IPS-18a (cell line): ENCODE data around the gene ARHGEF4.

Source experiments
- H3K27ac ChIP-seq: one replicate; pipeline ENCODE4 v1.5.1; 2013; ENCODE audit warnings: low read length
- H3K27me3 ChIP-seq: one replicate; pipeline ENCODE4 v1.6.1; 2013; ENCODE audit warnings: mild to moderate bottlenecking, low read length; ENCODE audit not compliant: control insufficient read depth, insufficient read depth
- H3K36me3 ChIP-seq: one replicate; pipeline ENCODE4 v1.6.1; 2013; ENCODE audit warnings: low read depth, low read length; ENCODE audit not compliant: control insufficient read depth
- H3K4me1 ChIP-seq: one replicate; pipeline ENCODE4 v1.6.1; 2013; ENCODE audit warnings: low read depth, low read length; ENCODE audit not compliant: control insufficient read depth
- H3K4me3 ChIP-seq: one replicate; pipeline ENCODE4 v1.5.1; 2013; ENCODE audit warnings: low read length
- H3K9ac ChIP-seq: one replicate; pipeline ENCODE4 v1.6.1; 2013; ENCODE audit warnings: mild to moderate bottlenecking, low read length, moderate library complexity
- H3K9me3 ChIP-seq: one replicate; pipeline ENCODE4 v1.6.1; 2013; ENCODE audit warnings: low read depth, low read length; ENCODE audit not compliant: control insufficient read depth

ARHGEF4 gene

GRCh38 chr2:130882111-130882690 lies 45.5 kb downstream of the ARHGEF4 start:
- Histone ChIP-seq H3K27me3 (no peaks in the 10 kb centered on the region), H3K9ac (no peak overlapping the region), H3K9me3 (no peaks in the 10 kb centered on the region), H3K4me1 (no peaks in the 10 kb centered on the region), H3K27ac (no peak overlapping the region), H3K36me3 (no peaks in the 10 kb centered on the region), H3K4me3 (no peak overlapping the region)

- H3K27ac ChIP-seq: no peak overlapping the region
- no peaks in the 10 kb centered on the region for H3K4me1 ChIP-seq
- H3K9ac ChIP-seq: no peak overlapping the region
- H3K4me3 ChIP-seq: no peak overlapping the region
- H3K36me3 ChIP-seq: no peaks in the 10 kb centered on the region
- no peaks in the 10 kb centered on the region for H3K9me3 ChIP-seq
- H3K27me3 ChIP-seq: no peaks in the 10 kb centered on the region
Observed at GRCh38 chr2:130882991-130883390, 46.3 kb downstream of the ARHGEF4 start.

- H3K27me3 ChIP-seq: no peaks in the 10 kb centered on the region
- no peaks in the 10 kb centered on the region for H3K36me3 ChIP-seq
- H3K9ac ChIP-seq: no peak overlapping the region
- no peaks in the 10 kb centered on the region for H3K9me3 ChIP-seq
- no peak overlapping the region for H3K4me3 ChIP-seq
- no peaks in the 10 kb centered on the region for H3K4me1 ChIP-seq
- no peak overlapping the region for H3K27ac ChIP-seq
Observed at GRCh38 chr2:130883496-130883895, 46.8 kb downstream of the ARHGEF4 start.

- H3K4me1 ChIP-seq: no peaks in the 10 kb centered on the region
- H3K36me3 ChIP-seq: no peaks in the 10 kb centered on the region
- no peak overlapping the region for H3K27ac ChIP-seq
- H3K4me3 ChIP-seq: no peak overlapping the region
- no peaks in the 10 kb centered on the region for H3K27me3 ChIP-seq
- H3K9ac ChIP-seq: no peak overlapping the region
- no peaks in the 10 kb centered on the region for H3K9me3 ChIP-seq
Observed at GRCh38 chr2:130884013-130884412, 47.3 kb downstream of the ARHGEF4 start.

GRCh38 chr2:130884503-130884902 lies 47.8 kb downstream of the ARHGEF4 start:
- Histone ChIP-seq H3K9ac (no peak overlapping the region), H3K4me1 (no peaks in the 10 kb centered on the region), H3K4me3 (no peak overlapping the region), H3K9me3 (no peaks in the 10 kb centered on the region), H3K27ac (no peak overlapping the region), H3K36me3 (no peaks in the 10 kb centered on the region), H3K27me3 (no peaks in the 10 kb centered on the region)

- peaks cover 4% of the 10 kb centered on the region for H3K4me1 ChIP-seq
- no peaks in the 10 kb centered on the region for H3K27me3 ChIP-seq
- H3K36me3 ChIP-seq: no peaks in the 10 kb centered on the region
- no peak overlapping the region for H3K27ac ChIP-seq
- no peak overlapping the region for H3K9ac ChIP-seq
- H3K9me3 ChIP-seq: no peaks in the 10 kb centered on the region
- no peak overlapping the region for H3K4me3 ChIP-seq
Observed at GRCh38 chr2:130887643-130888042, 50.9 kb downstream of the ARHGEF4 start.

GRCh38 chr2:130890941-130891669 lies 54.4 kb downstream of the ARHGEF4 start:
- H3K4me3 ChIP-seq: no peak overlapping the region
- H3K27me3 ChIP-seq: no peaks in the 10 kb centered on the region
- H3K4me1 ChIP-seq: peaks cover 4% of the 10 kb centered on the region
- H3K9me3 ChIP-seq: no peaks in the 10 kb centered on the region
- H3K36me3 ChIP-seq: no peaks in the 10 kb centered on the region
- no peak overlapping the region for H3K27ac ChIP-seq
- no peak overlapping the region for H3K9ac ChIP-seq

GRCh38 chr2:130891966-130892365 lies 55.3 kb downstream of the ARHGEF4 start:
- H3K27me3 ChIP-seq: no peaks in the 10 kb centered on the region
- no peak overlapping the region for H3K9ac ChIP-seq
- H3K36me3 ChIP-seq: no peaks in the 10 kb centered on the region
- peaks cover 11% of the 10 kb centered on the region for H3K4me1 ChIP-seq
- no peak overlapping the region for H3K4me3 ChIP-seq
- no peak overlapping the region for H3K27ac ChIP-seq
- no peaks in the 10 kb centered on the region for H3K9me3 ChIP-seq

- H3K27me3 ChIP-seq: no peaks in the 10 kb centered on the region
Observed at GRCh38 chr2:130892793-130893785, 56.4 kb downstream of the ARHGEF4 start.

GRCh38 chr2:130894326-130894942 lies 57.7 kb downstream of the ARHGEF4 start:
- peaks cover 24% of the 10 kb centered on the region for H3K4me1 ChIP-seq
- H3K36me3 ChIP-seq: no peaks in the 10 kb centered on the region
- H3K27me3 ChIP-seq: no peaks in the 10 kb centered on the region

More at GRCh38 chr2:130892793-130893785, 56.4 kb downstream of the ARHGEF4 start:
- Histone ChIP-seq H3K27ac (no peak overlapping the region), H3K4me1 (peaks cover 22% of the 10 kb centered on the region), H3K36me3 (no peaks in the 10 kb centered on the region), H3K9me3 (no peaks in the 10 kb centered on the region), H3K9ac (no peak overlapping the region), H3K4me3 (no peak overlapping the region)

GRCh38 chr2:130896813-130897212 lies 60.1 kb downstream of the ARHGEF4 start:
- H3K27ac ChIP-seq: no peak overlapping the region

More at GRCh38 chr2:130894326-130894942, 57.7 kb downstream of the ARHGEF4 start:
- Histone ChIP-seq H3K9me3 (no peaks in the 10 kb centered on the region), H3K9ac (no peak overlapping the region), H3K4me3 (no peak overlapping the region), H3K27ac (no peak overlapping the region)

More at GRCh38 chr2:130896813-130897212, 60.1 kb downstream of the ARHGEF4 start:
- Histone ChIP-seq H3K9ac (no peak overlapping the region), H3K36me3 (no peaks in the 10 kb centered on the region), H3K27me3 (no peaks in the 10 kb centered on the region), H3K9me3 (no peaks in the 10 kb centered on the region), H3K4me3 (no peak overlapping the region), H3K4me1 (peaks cover 29% of the 10 kb centered on the region)
